K562 (cell line): ENCODE results near the gene EPHB2. TPM values are rescaled to one million over a fixed set of nuclear protein-coding genes. Genes with fewer than 3 reads are reported as not detected.
A peak's percentile ranks its signal among the peaks of the same experiment; 100 is the strongest.

ENCODE experiments used
- ATAC-seq: fragments of 200-7000 bp; cut with Tn5 transposase; 3 replicates; pipeline ENCODE4 v1.9.1; 2020; ENCODE audit warnings: moderate library complexity
- BruUV-seq: library from RNA; stranded (reverse); fragments of 400-500 nt; replicated peaks from 2 replicates; lab custom pipeline; 2021; lab: Mats Ljungman, UMichigan
- CTCF ChIA-PET: fragments of 300-600 bp; formaldehyde crosslinking; extraction: SDS; loops from one replicate; lab custom pipeline; 2021; ENCODE audit warnings: low intra/inter-chr PET ratio; lab: Yijun Ruan, JAX
- POLR2A ChIA-PET: fragments of 300-600, 350-650 bp; sonication (Branson Sonifier 250); formaldehyde crosslinking; extraction: SDS; loops from one replicate; lab custom pipeline; 2021; ENCODE audit warnings: antibody characterized with exemption, inconsistent platforms; lab: Yijun Ruan, JAX
- DNase-seq, 4 experiments: peaks; one replicate each; pipeline versions ENCODE4 v3.0.0 to v3.0.0-alpha.2; 2011 to 2018; ENCODE audit warnings: low spot score in 3 of 4, mixed read lengths in 3 of 4; ENCODE audit errors: extremely low read depth in 1 of 4
- FAIRE-seq: peaks from 2 replicates; lab custom pipeline; 2011; peaks lifted over from hg19 to GRCh38; lab: Jason Lieb, UNC
- H2AFZ ChIP-seq: 2 replicates; pipeline ENCODE4 v1.6.0; 2011; ENCODE audit warnings: low read depth, low read length, control low read depth, inconsistent platforms
- H3K27ac ChIP-seq: fragments of 200-600 bp; 3 replicates; pipeline ENCODE4 v1.8.0; 2011; ENCODE audit warnings: low read depth, mild to moderate bottlenecking, control low read depth, inconsistent platforms, low read length, moderate library complexity, mixed read lengths; ENCODE audit errors: extremely low read depth
- H3K27me3 ChIP-seq, 2 experiments: fragments of 300-600 bp in 1 of 2; 2 replicates in 1 of 2; 3 replicates in 1 of 2; pipeline versions ENCODE4 v1.6.0 to v1.8.0; 2011; ENCODE audit warnings: inconsistent platforms in 2 of 2, low read length in 2 of 2, mild to moderate bottlenecking in 1 of 2, mixed read lengths in 1 of 2, moderate library complexity in 1 of 2; ENCODE audit not compliant: control insufficient read depth in 2 of 2, insufficient read depth in 2 of 2
- H3K36me3 ChIP-seq: fragments of 300-600 bp; 3 replicates; pipeline ENCODE4 v1.8.0; 2011; ENCODE audit warnings: mild to moderate bottlenecking, low read length, inconsistent platforms; ENCODE audit not compliant: control insufficient read depth, insufficient read depth
- H3K4me1 ChIP-seq, 2 experiments: fragments of 200-600 bp in 1 of 2; replicated peaks in 1 of 2; 2 replicates in 1 of 2; 3 replicates in 1 of 2; pipeline versions ENCODE4 v1.5.1 to v1.8.0; 2011; ENCODE audit warnings: inconsistent platforms in 2 of 2, low read length in 2 of 2, mild to moderate bottlenecking in 1 of 2, mixed read lengths in 1 of 2, moderate library complexity in 1 of 2; ENCODE audit not compliant: control insufficient read depth in 2 of 2, insufficient read depth in 2 of 2
- H3K4me2 ChIP-seq: 2 replicates; pipeline ENCODE4 v1.6.1; 2011; ENCODE audit warnings: low read length, control low read depth, inconsistent platforms, mixed read lengths; ENCODE audit not compliant: insufficient read depth
- H3K4me3 ChIP-seq: fragments of 200-600 bp; sonication (generic), shearing (Covaris generic); 2 replicates; pipeline ENCODE4 v1.5.1; 2016; ENCODE audit warnings: control low read depth, inconsistent platforms
- H3K79me2 ChIP-seq: fragments of 200-600 bp; 3 replicates; pipeline ENCODE4 v1.8.0; 2011; ENCODE audit warnings: low read length, inconsistent platforms; ENCODE audit not compliant: control insufficient read depth, insufficient read depth
- H3K9ac ChIP-seq, 2 experiments: 2 replicates each; pipeline versions ENCODE4 v1.6.0 to v1.6.1; 2011; ENCODE audit warnings: low read depth in 2 of 2, low read length in 2 of 2, control low read depth in 1 of 2, inconsistent platforms in 1 of 2, mild to moderate bottlenecking in 1 of 2, mixed read lengths in 1 of 2; ENCODE audit not compliant: insufficient read depth in 1 of 2
- H3K9me1 ChIP-seq: one replicate; pipeline ENCODE4 v1.6.0; 2011; ENCODE audit warnings: inconsistent platforms, mild to moderate bottlenecking, low read length, moderate library complexity; ENCODE audit not compliant: control insufficient read depth, insufficient read depth
- H3K9me3 ChIP-seq: replicated peaks from 2 replicates; pipeline ENCODE4 v1.5.1; 2011; ENCODE audit warnings: low read depth, low read length, inconsistent platforms; ENCODE audit not compliant: control insufficient read depth, insufficient read depth
- H4K20me1 ChIP-seq: replicated peaks from 2 replicates; pipeline ENCODE4 v1.6.1; 2011; ENCODE audit warnings: low read length, inconsistent platforms, mixed read lengths; ENCODE audit not compliant: control insufficient read depth, insufficient read depth
- CTCF ChIP-seq, 3 experiments: IDR thresholded peaks in 2 of 3; conservative IDR thresholded peaks in 1 of 3; 2 replicates each; pipeline ENCODE4 v1.5.1; 2011 to 2012; ENCODE audit warnings: low read length in 3 of 3, mild to moderate bottlenecking in 3 of 3, control low read depth in 2 of 3, improper control_type of control experiment in 1 of 3, inconsistent platforms in 1 of 3, low read depth in 1 of 3, mixed read lengths in 1 of 3, moderate library complexity in 1 of 3; ENCODE audit not compliant: insufficient read depth in 2 of 3
- HDGF ChIP-seq: fragments of 450-650 bp; IDR thresholded peaks from 2 replicates; pipeline ENCODE4 v1.6.1; 2016
- IFI16 ChIP-seq: fragments of 250-450 bp; sonication (Bioruptor Pico); IDR thresholded peaks from 2 replicates; pipeline ENCODE4 v2.1.2; 2022; ENCODE audit warnings: mild to moderate bottlenecking, inconsistent platforms
- KDM2B ChIP-seq: fragments of 250-450 bp; sonication (Bioruptor Pico); IDR thresholded peaks from 2 replicates; pipeline ENCODE4 v1.8.0; 2021; ENCODE audit warnings: mild to moderate bottlenecking, moderate library complexity
- NRF1 ChIP-seq, 2 experiments: fragments of 450-650 bp; IDR thresholded peaks in 1 of 2; conservative IDR thresholded peaks in 1 of 2; 2 replicates each; pipeline ENCODE4 v1.6.1; 2014; ENCODE audit warnings: mild to moderate bottlenecking in 2 of 2
- PKNOX1 ChIP-seq: fragments of 450-650 bp; IDR thresholded peaks from 2 replicates; pipeline ENCODE4 v1.6.1; 2016
- POU5F1 ChIP-seq: fragments of 150-350 bp; IDR thresholded peaks from 2 replicates; pipeline ENCODE4 v1.6.1; 2014; ENCODE audit warnings: borderline replicate concordance, low read length, low read depth, mild to moderate bottlenecking; ENCODE audit not compliant: partially characterized antibody
- PTTG1 ChIP-seq: fragments of 450-650 bp; IDR thresholded peaks from 2 replicates; pipeline ENCODE4 v1.6.1; 2016; ENCODE audit warnings: low read depth, mild to moderate bottlenecking, missing genetic modification characterization, missing compliant biosample characterization
- SMAD3 ChIP-seq: fragments of 450-650 bp; formaldehyde crosslinking; conservative IDR thresholded peaks from 2 replicates; pipeline ENCODE4 v1.4.0; 2020; ENCODE audit warnings: mild to moderate bottlenecking
- UBTF ChIP-seq, 2 experiments: IDR thresholded peaks; 2 replicates each; pipeline ENCODE4 v1.6.1; 2012; ENCODE audit warnings: improper control_type of control experiment in 2 of 2, low read depth in 2 of 2, low read length in 2 of 2, borderline replicate concordance in 1 of 2
- WGBS: fragments of 100-300 bp; shearing (Covaris generic); methylation state at CpG from one replicate; pipeline ENCODE4 v1.1.6; 2016; ENCODE audit warnings: low coverage, mixed read lengths; ENCODE audit not compliant: insufficient coverage; ENCODE audit errors: missing lambda C conversion rate; 5-methylcytosine and 5-hydroxymethylcytosine counted together
- in situ Hi-C: fragments of 300-500 bp; cut with MboI; formaldehyde crosslinking; loops from 4 replicates; pipeline ENCODE4 v1.15.0; 2018; ENCODE audit warnings: inconsistent platforms, mixed read lengths
- intact Hi-C: fragments of 100-400 bp; cut with micrococcal nuclease; formaldehyde crosslinking; loops from 2 replicates; pipeline ENCODE4 v1.14.2; 2022
- polyA plus RNA-seq, 8 experiments: library from polyadenylated mRNA; depleted of rRNA in 4 of 8; stranded (reverse) in 5 of 8; unstranded in 3 of 8; fragments of >200 nt; fragmentation: Nextera tagmentation in 2 of 8; fragmentation: Illumina TruSeq in 1 of 8; extraction: Ambion mirVana in 2 of 8; extraction: Trizol in 1 of 8; gene quantifications; 2 replicates each; pipeline versions ENCODE4 v1.2.1 to v1.2.3, GENCODE V29; 2011 to 2014; ENCODE audit warnings: inconsistent platforms in 1 of 8, missing spikeins in 1 of 8
- total RNA-seq, 7 experiments: library from RNA; depleted of rRNA in 6 of 7; stranded (reverse); fragments of >200 nt in 6 of 7; fragmentation: Illumina TruSeq in 2 of 7; extraction: Trizol in 2 of 7; gene quantifications; 2 replicates each; pipeline versions ENCODE4 v1.2.1 to v1.2.3, GENCODE V29; 2011 to 2021; ENCODE audit warnings: low replicate concordance in 1 of 7

Gene EPHB2
- total and polyA plus RNA-seq, 9 of the 15 experiments (the other 6 are each of a cell fraction or from before 2014, with no cell fraction given), result not detected

GRCh38 chr1:22798083-22798482 is 87.4 kb downstream of the EPHB2 start:
- no peak overlapping the region for H3K9ac ChIP-seq
- H3K36me3 ChIP-seq, result no peaks in the 10 kb centered on the region
- ATAC-seq (peak; percentile 45), FAIRE-seq (peak; percentile 6), DNase-seq (no peak)
- H4K20me1 ChIP-seq, result peaks cover 17% of the 10 kb centered on the region; the same call in 1 of the 2 replicates
- intact Hi-C loops, result no loop called here
- no peaks in the 10 kb centered on the region for H3K9me1 ChIP-seq
- peaks cover 0 to 4% of the 10 kb centered on the region in 2 experiments; a peak in 2 of 5 replicates for H3K4me1 ChIP-seq
- no peak overlapping the region for H3K4me3 ChIP-seq
- H3K27me3 ChIP-seq, result peaks cover 23 to 74% of the 10 kb centered on the region in 2 experiments; a peak in 4 of 5 replicates
- no TSS peak for BruUV-seq
- H3K79me2 ChIP-seq, result no peaks in the 10 kb centered on the region
- in situ Hi-C loops, result no loop called here
- CTCF ChIA-PET, result no interaction called here
- WGBS, result 3% methylated on average over 3 of the region's 3 CpGs
- TF ChIP-seq CTCF (IDR thresholded peaks at IDR 0.05 in 2 of 3, conservative IDR thresholded peaks at IDR 0.05 in 1 of 3; ENCODE audit: insufficient read depth in 2 of 3, low read depth in 1 of 3, low read length in 3 of 3) (0 out of 6 replicates have a peak, but pooled peaks of 1 of the 3 experiments have one; percentile 7), PTTG1 (tag) (no peak)
- H3K4me2 ChIP-seq, result no peak overlapping the region
- no peaks in the 10 kb centered on the region for H3K9me3 ChIP-seq
- H2AFZ ChIP-seq, result no peak overlapping the region
- POLR2A ChIA-PET, result interaction anchor here (1.3 to 1.5 kb wide), 2 partner anchors 21 to 23 kb away, joined by 3 to 4 read pairs; no protein-coding TSS in a partner anchor
- no peak overlapping the region for H3K27ac ChIP-seq

DNA sequence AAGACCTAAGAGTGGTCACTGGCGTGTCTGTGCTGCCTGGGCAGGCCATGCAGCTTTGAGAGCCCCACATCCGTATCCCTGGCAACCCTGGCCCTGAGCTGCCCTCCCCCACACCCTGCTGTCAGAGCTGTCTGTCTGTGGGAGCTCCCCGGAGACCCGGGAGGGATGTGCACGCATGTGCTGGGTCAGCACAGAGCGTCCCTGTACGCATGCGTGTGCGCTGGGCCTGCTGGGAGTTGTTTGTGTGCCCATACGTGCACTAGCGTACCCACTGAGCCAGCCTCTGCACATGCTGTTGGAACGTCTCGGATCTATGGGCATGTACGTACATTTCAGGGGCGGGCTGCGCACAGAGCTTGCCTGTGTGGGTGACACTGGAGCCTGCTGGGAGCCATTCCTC is 89.3 kb downstream of the EPHB2 start:
- no TSS peak for BruUV-seq
- ATAC-seq (peak; percentile 38), DNase-seq (peak in 2 of 4 experiments; percentile 28 to 37), FAIRE-seq (no peak)
- Histone ChIP-seq H3K4me2 (no peak overlapping the region; the same call in 1 of the 2 replicates), H3K36me3 (no peaks in the 10 kb centered on the region), H3K4me3 (no peak overlapping the region), H3K27ac (no peak overlapping the region), H2AFZ (no peak overlapping the region), H3K9me3 (no peaks in the 10 kb centered on the region), H3K9me1 (no peaks in the 10 kb centered on the region), H4K20me1 (peaks cover 12% of the 10 kb centered on the region; the same call in 1 of the 2 replicates), H3K9ac (no peak overlapping the region), H3K79me2 (no peaks in the 10 kb centered on the region), H3K27me3 (peaks cover 21 to 68% of the 10 kb centered on the region in 2 experiments; a peak in 4 of 5 replicates), H3K4me1 (peaks cover 0 to 4% of the 10 kb centered on the region in 2 experiments; a peak in 2 of 5 replicates)
- WGBS, result 4% methylated on average over 16 of the region's 16 CpGs
- ChIA-PET CTCF (no interaction called here), POLR2A (no interaction called here)
- intact Hi-C loops, result no loop called here
- in situ Hi-C loops, result no loop called here
- TF ChIP-seq UBTF (IDR thresholded peaks at IDR 0.05; ENCODE audit: borderline replicate concordance in 1 of 2, low read depth in 2 of 2, low read length in 2 of 2) (no peak), HDGF (no peak), SMAD3 (no peak), NRF1 (conservative IDR thresholded peaks at IDR 0.05 in 1 of 2, IDR thresholded peaks at IDR 0.05 in 1 of 2) (peak; percentile 86 to 89), PKNOX1 (0 out of 2 replicates have a peak, but pooled peaks have one; percentile 6), KDM2B (CRISPR knock-in tag) (no peak), POU5F1 (no peak), IFI16 (CRISPR knock-in tag) (no peak)
